Astrocyte of the spinal cord (primary cell): Measurements from ENCODE around the gene MYOM1.
"Not testable (repeated sequence)": the region's sequence is repeated elsewhere in the genome, so short reads cannot be mapped to it uniquely, and the experiment has no call there.

Experiments used
- DNase-seq: peaks from one replicate; pipeline ENCODE4 v3.0.0; 2011; ENCODE audit warnings: low read depth, low spot score
- H3K4me3 ChIP-seq: 2 replicates; pipeline ENCODE4 v1.5.1; 2011; ENCODE audit warnings: low read depth, mild to moderate bottlenecking, low read length, moderate library complexity
- CTCF ChIP-seq: IDR thresholded peaks from 2 replicates; pipeline ENCODE4 v1.5.1; 2012; ENCODE audit warnings: low read depth, mild to moderate bottlenecking, low read length, inconsistent platforms
- in situ Hi-C: cut with HindIII; loops from 2 replicates; pipeline ENCODE4 v1.10.0; 2017; ENCODE audit warnings: low sequenced_read_pairs

Gene MYOM1

GRCh38 chr18:3205239-3205638 lies 14.5 kb downstream of the MYOM1 start:
- no peak for DNase-seq
- TF ChIP-seq CTCF: no peak
- H3K4me3 ChIP-seq: no peak overlapping the region
- in situ Hi-C loops: no loop called here

- in situ Hi-C loops: no loop called here
- DNase-seq: no peak
- no peak overlapping the region for H3K4me3 ChIP-seq
- TF ChIP-seq CTCF: no peak
Measured at GRCh38 chr18:3199942-3200645, 19.7 kb downstream of the MYOM1 start.

DNA sequence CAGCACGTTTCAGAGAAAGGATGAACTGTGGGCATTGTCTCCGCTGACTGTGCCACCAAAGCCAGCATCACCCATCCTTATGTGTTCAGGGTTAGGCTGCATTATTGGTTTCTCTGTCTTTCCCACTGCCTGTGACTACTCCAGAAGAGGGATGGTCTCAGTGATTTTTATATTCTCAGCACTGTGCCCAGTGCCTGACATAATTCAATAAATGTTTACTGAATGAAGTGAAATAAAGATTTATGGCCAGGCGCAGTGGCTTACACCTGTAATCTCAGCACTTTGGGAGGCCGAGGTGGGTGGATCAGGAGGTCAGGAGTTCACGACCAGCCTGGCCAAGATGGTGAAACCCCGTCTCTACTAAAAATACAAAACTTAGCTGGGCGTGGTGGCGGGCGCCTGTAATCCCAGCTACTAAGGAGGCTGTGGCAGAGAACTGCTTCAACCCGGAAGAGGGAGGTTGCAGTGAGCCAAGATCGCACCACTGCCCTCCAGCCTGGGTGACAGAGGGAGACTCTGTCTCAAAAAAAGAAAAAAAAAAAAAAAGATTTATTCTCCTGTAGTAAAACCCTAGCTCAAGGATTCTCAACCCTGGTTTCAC lies 21.4 kb downstream of the MYOM1 start:
- in situ Hi-C loops, H3K4me3 ChIP-seq, DNase-seq: not testable (repeated sequence)

DNA sequence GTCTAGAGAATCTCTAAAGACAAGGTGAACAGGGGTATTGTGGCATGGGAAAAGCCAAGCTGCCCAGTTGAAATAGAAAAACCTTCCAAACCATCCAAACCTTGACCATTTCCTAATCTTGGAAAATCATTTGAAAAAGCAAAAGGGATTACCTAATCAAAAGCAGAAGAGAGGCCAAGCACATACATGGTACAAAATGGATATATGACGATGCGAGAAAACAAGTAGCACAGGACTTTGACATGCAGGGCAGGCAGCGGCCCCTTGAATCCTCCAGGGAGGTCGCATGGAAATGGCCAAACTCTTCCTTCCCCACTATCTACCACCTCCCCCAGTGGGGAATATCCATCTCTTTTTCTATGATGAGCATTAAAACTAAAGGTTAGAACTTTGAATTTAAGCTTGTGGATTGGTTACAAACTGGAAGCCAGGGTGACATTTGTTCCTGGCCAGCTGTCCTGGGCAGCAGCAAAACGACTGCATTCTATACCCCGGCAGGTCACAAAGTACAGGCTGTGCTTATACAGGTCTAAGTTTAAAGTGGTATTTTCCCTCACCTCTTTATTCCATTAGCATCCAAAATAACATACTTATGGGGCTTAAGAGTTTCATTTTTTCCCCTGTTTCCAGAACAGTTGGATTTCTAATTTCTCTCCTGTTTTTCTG lies 24.7 kb downstream of the MYOM1 start:
- no peak for DNase-seq
- no peak overlapping the region for H3K4me3 ChIP-seq
- TF ChIP-seq CTCF: no peak
- in situ Hi-C loops: no loop called here

GRCh38 chr18:3193331-3193730 lies 26.4 kb downstream of the MYOM1 start:
- in situ Hi-C loops: no loop called here
- DNase-seq: no peak

DNA sequence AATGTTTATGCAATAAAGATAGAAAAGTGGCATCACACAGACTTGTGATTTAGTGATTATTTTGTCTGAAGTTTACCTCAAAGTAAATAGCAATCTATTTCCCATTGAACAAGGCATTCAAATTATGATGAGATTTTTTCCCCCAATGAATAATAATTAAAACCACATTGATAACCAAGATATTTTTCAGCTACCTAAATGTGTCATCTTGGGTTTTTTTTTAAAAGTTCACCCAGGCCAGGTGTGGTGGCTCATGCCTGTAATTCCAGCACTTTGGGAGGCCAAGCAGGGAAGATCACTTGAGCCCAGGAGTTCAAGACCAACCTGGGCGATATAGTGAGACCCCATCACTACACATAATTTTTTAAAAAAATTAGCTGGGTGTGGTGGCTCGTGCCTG lies 27.0 kb downstream of the MYOM1 start:
- DNase-seq: no peak
- in situ Hi-C loops: no loop called here
- H3K4me3 ChIP-seq: no peak overlapping the region
- no peak for TF ChIP-seq CTCF

More at GRCh38 chr18:3193331-3193730, 26.4 kb downstream of the MYOM1 start:
- H3K4me3 ChIP-seq: no peak overlapping the region
- TF ChIP-seq CTCF: no peak

DNA sequence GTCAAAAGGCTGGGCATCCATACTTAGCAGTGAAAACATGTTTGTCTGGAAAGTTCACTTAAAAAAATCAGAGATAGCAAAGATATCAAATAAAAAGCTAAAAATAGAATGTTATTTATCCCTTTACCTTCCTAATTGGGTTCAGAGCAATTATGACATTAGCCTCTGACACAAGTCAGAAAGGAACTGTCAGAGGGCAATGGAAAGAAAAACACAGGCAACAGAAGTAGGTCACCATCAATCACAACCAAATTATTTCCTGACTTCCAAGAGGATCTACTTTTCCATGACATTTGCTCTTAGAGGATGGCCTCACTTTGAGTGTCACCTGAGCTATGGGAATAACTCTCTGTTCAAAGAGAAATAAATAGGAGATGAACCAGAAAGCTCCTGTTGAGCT lies 27.5 kb downstream of the MYOM1 start:
- H3K4me3 ChIP-seq: no peak overlapping the region
- no peak for DNase-seq
- no peak for TF ChIP-seq CTCF
- in situ Hi-C loops: no loop called here
